ENCODE results near the gene PCLO. TPM values are rescaled to one million over a fixed set of nuclear protein-coding genes. Genes with fewer than 3 reads are reported as not detected.

PCLO gene
- total RNA-seq, 1 experiment from 2014 or later, result 3.0 TPM

GRCh38 chr7:82865856-82866255 is 296.8 kb downstream of the PCLO start:
- POLR2A ChIA-PET, result no interaction called here

More at GRCh38 chr7:82865856-82866255, 296.8 kb downstream of the PCLO start:
- no peaks in the 10 kb centered on the region for H3K4me1 Mint-ChIP-seq
- no peak overlapping the region for H3K27ac Mint-ChIP-seq
- TF ChIP-seq GABPB1 (CRISPR knock-in tag; IDR thresholded peaks at IDR 0.05), result no peak
- TF ChIP-seq HMGXB4 (CRISPR knock-in tag; IDR thresholded peaks at IDR 0.05), result no peak
- no peak for TF ChIP-seq AR (CRISPR knock-in tag; IDR thresholded peaks at IDR 0.05)
- TF ChIP-seq MYBL2 (CRISPR knock-in tag; IDR thresholded peaks at IDR 0.05), result no peak
- TF ChIP-seq MXD4 (CRISPR knock-in tag; IDR thresholded peaks at IDR 0.05; ENCODE audit: borderline replicate concordance), result no peak
- no peak for TF ChIP-seq ATF2 (CRISPR knock-in tag; IDR thresholded peaks at IDR 0.05; ENCODE audit: borderline replicate concordance, low read depth)
- TF ChIP-seq ATF6 (CRISPR knock-in tag; IDR thresholded peaks at IDR 0.05), result no peak
- no peak for TF ChIP-seq PREB (CRISPR knock-in tag; IDR thresholded peaks at IDR 0.05; ENCODE audit: borderline replicate concordance)
- no peak for TF ChIP-seq ZNF317 (CRISPR knock-in tag; IDR thresholded peaks at IDR 0.05; ENCODE audit: borderline replicate concordance, low read depth)
- TF ChIP-seq OVOL2 (CRISPR knock-in tag; IDR thresholded peaks at IDR 0.05; ENCODE audit: borderline replicate concordance), result no peak
- TF ChIP-seq PRRX2 (CRISPR knock-in tag; IDR thresholded peaks at IDR 0.05), result no peak
- TF ChIP-seq SMAD3 (CRISPR knock-in tag; IDR thresholded peaks at IDR 0.05; ENCODE audit: borderline replicate concordance), result no peak
- H3K9me3 Mint-ChIP-seq, result no peaks in the 10 kb centered on the region
- no peak overlapping the region for H3K4me3 Mint-ChIP-seq
- CTCF ChIA-PET, result no interaction called here
- ATAC-seq (no peak), DNase-seq (ENCODE audit: low spot score) (no peak)
- H3K27me3 Mint-ChIP-seq (ENCODE audit: low read depth), result no peaks in the 10 kb centered on the region
- no peaks in the 10 kb centered on the region for H3K36me3 Mint-ChIP-seq

Data from WTC11 (cell line).